Stomach (tissue), 9 donors: ENCODE data around the gene ELF1. TPM values are rescaled to one million over a fixed set of nuclear protein-coding genes. Genes with fewer than 3 reads are reported as not detected.

ENCODE experiments used
- DNase-seq, 2 donors: peaks; one replicate each; pipeline versions ENCODE4 v3.0.0 to v3.0.0-alpha.2; 2013 to 2019
- H3K27ac ChIP-seq, 5 donors: fragments of 200-600 bp in 4 of 5; sonication (generic) in 4 of 5; one replicate each; pipeline ENCODE4 v1.5.1; 2013 to 2019; ENCODE audit warnings: mild to moderate bottlenecking in 1 of 5, moderate library complexity in 1 of 5
- H3K27me3 ChIP-seq, 3 donors: fragments of 200-600 bp; sonication (generic); one replicate each; pipeline ENCODE4 v1.5.1; 2017 to 2019; ENCODE audit warnings: mixed run types in 1 of 3
- H3K36me3 ChIP-seq, 4 donors: fragments of 200-600 bp; sonication (generic); 1 replicate in 3 of 4; 2 replicates in 1 of 4; pipeline ENCODE4 v1.5.1; 2016 to 2019
- H3K4me1 ChIP-seq, 4 donors: fragments of 200-600 bp; sonication (generic); one replicate each; pipeline ENCODE4 v1.5.1; 2016 to 2019
- H3K4me3 ChIP-seq, 4 donors: fragments of 200-600 bp; sonication (generic) in 3 of 4; one replicate each; pipeline ENCODE4 v1.5.1; 2016 to 2019; ENCODE audit warnings: mild to moderate bottlenecking in 1 of 4
- H3K9me3 ChIP-seq, 4 donors: fragments of 200-600 bp; sonication (generic); one replicate each; pipeline ENCODE4 v1.5.1; 2016 to 2019
- CTCF ChIP-seq, 7 experiments: fragments of 450-650 bp in 4 of 7; fragments of 200-600 bp in 3 of 7; sonication (generic) in 3 of 7; IDR thresholded peaks; one replicate each; pipeline ENCODE4 v1.5.1; 2016 to 2019; ENCODE audit warnings: antibody characterized with exemption in 7 of 7, control low read depth in 2 of 7, mild to moderate bottlenecking in 1 of 7
- EP300 ChIP-seq: sonication (generic); formaldehyde crosslinking; IDR thresholded peaks from one replicate; pipeline ENCODE4 v1.6.1; 2017; ENCODE audit warnings: antibody characterized with exemption
- POLR2A ChIP-seq, 4 donors: fragments of 450-650 bp; IDR thresholded peaks; one replicate each; pipeline ENCODE4 v1.6.1; 2016; ENCODE audit warnings: antibody characterized with exemption in 4 of 4, control low read depth in 2 of 4, mild to moderate bottlenecking in 1 of 4, moderate library complexity in 1 of 4
- POLR2AphosphoS5 ChIP-seq, 3 donors: sonication (generic); formaldehyde crosslinking; IDR thresholded peaks; one replicate each; pipeline ENCODE4 v1.6.1; 2016; ENCODE audit warnings: antibody characterized with exemption in 3 of 3
- WGBS, 5 donors: extraction: QIAGEN DNeasy Blood & Tissue Kit in 3 of 5; methylation state at CpG; one replicate each; pipeline versions ENCODE4 v1.1.5 to v1.1.7; 2013 to 2018; 5-methylcytosine and 5-hydroxymethylcytosine counted together
- intact Hi-C: fragments of 100-400 bp; cut with DNase I; formaldehyde crosslinking; loops from one replicate; pipeline ENCODE4 v1.15.1; 2023; ENCODE audit warnings: low total_unique reads
- polyA plus RNA-seq, 3 donors: library from polyadenylated mRNA; stranded (reverse); fragments of 200-250 nt; gene quantifications; one replicate each; pipeline ENCODE4 v1.2.3, GENCODE V29; 2013
- total RNA-seq, 5 donors: library from RNA; depleted of rRNA; stranded (reverse); fragments of >200 nt; gene quantifications; one replicate each; pipeline versions ENCODE4 v1.1.0 to v1.2.3, GENCODE V29; 2014 to 2016
- donor health status: healthy with polysubstance abuse.
- donor health status: Bipolar disorder and iron deficiency.
- donor health status: healthy.

Gene ELF1
- total and polyA plus RNA-seq, 8 donors: 10.9 to 113 (median 36.2) TPM

- peak in 1 of 2 donors; percentile 81 for DNase-seq
- Histone ChIP-seq H3K9me3 (no peaks in the 10 kb centered on the region), H3K36me3 (no peaks in the 10 kb centered on the region), H3K27me3 (no peaks in the 10 kb centered on the region), H3K4me1 (peaks cover 52 to 100% (median 74%) of the 10 kb centered on the region in 4 donors), H3K4me3 (no peak overlapping the region), H3K27ac (peak overlapping the region in 4 of 5 donors; percentile 44 to 72 (median 62))
- TF ChIP-seq POLR2AphosphoS5 (IDR thresholded peaks at IDR 0.05) (no peak), CTCF (IDR thresholded peaks at IDR 0.05) (peak in 3 of 7 experiments; percentile 34 to 55 (median 45))
- intact Hi-C loops: no loop called here
- WGBS, 5 donors: 43 to 44% (median 43%) methylated on average over 9 of the region's 9 CpGs
Observed at GRCh38 chr13:41054212-41054877, 35.2 kb upstream of the ELF1 start.

GRCh38 chr13:41053384-41053826, 34.3 kb upstream of the ELF1 start:
- DNase-seq: no peak
- TF ChIP-seq POLR2AphosphoS5 (IDR thresholded peaks at IDR 0.05): no peak
- TF ChIP-seq CTCF (IDR thresholded peaks at IDR 0.05): no peak
- no peak for TF ChIP-seq EP300
- TF ChIP-seq POLR2A (IDR thresholded peaks at IDR 0.05): no peak
- 40 to 57% (median 48%) methylated on average over 2 of the region's 2 CpGs for WGBS, 5 donors
- Histone ChIP-seq H3K36me3 (peaks cover 0 to under 1% (median 0%) of the 10 kb centered on the region in 4 donors), H3K9me3 (no peaks in the 10 kb centered on the region), H3K4me3 (no peak overlapping the region), H3K4me1 (peaks cover 44 to 96% (median 67%) of the 10 kb centered on the region in 4 donors), H3K27me3 (no peaks in the 10 kb centered on the region), H3K27ac (peak overlapping the region in 4 of 5 donors; percentile 44 to 72 (median 62))
- intact Hi-C loops: no loop called here

GRCh38 chr13:41052441-41052840, 33.3 kb upstream of the ELF1 start:
- Histone ChIP-seq H3K36me3 (peaks cover 0 to 8% (median 6%) of the 10 kb centered on the region in 4 donors), H3K27me3 (no peaks in the 10 kb centered on the region), H3K27ac (peak overlapping the region in 4 of 5 donors; percentile 30 to 72 (median 54)), H3K4me1 (peaks cover 34 to 87% (median 59%) of the 10 kb centered on the region in 4 donors), H3K9me3 (peaks cover 0 to 8% (median 0%) of the 10 kb centered on the region in 4 donors), H3K4me3 (no peak overlapping the region)
- intact Hi-C loops: no loop called here
- WGBS, 5 donors: 55 to 75% (median 62%) methylated on average over 3 of the region's 3 CpGs
- TF ChIP-seq CTCF (IDR thresholded peaks at IDR 0.05): no peak
- no peak for TF ChIP-seq POLR2A (IDR thresholded peaks at IDR 0.05)
- TF ChIP-seq EP300: no peak
- TF ChIP-seq POLR2AphosphoS5 (IDR thresholded peaks at IDR 0.05): no peak
- DNase-seq: no peak

GRCh38 chr13:41049480-41050440, 30.6 kb upstream of the ELF1 start:
- no peak overlapping the region for H3K27ac ChIP-seq
- peaks cover 0 to 8% (median 6%) of the 10 kb centered on the region in 4 donors for H3K36me3 ChIP-seq
- intact Hi-C loops: no loop called here
- 81 to 93% (median 91%) methylated on average over 4 of the region's 4 CpGs for WGBS, 5 donors
- H3K4me3 ChIP-seq: no peak overlapping the region
- TF ChIP-seq CTCF (IDR thresholded peaks at IDR 0.05) (no peak), EP300 (no peak), POLR2A (IDR thresholded peaks at IDR 0.05) (no peak), POLR2AphosphoS5 (IDR thresholded peaks at IDR 0.05) (no peak)
- no peaks in the 10 kb centered on the region for H3K27me3 ChIP-seq
- peaks cover 0 to 8% (median 0%) of the 10 kb centered on the region in 4 donors for H3K9me3 ChIP-seq
- peaks cover 21 to 60% (median 40%) of the 10 kb centered on the region in 4 donors for H3K4me1 ChIP-seq
- no peak for DNase-seq
